Measurements from ENCODE around the gene MEOX2. TPM values are rescaled to one million over a fixed set of nuclear protein-coding genes. Genes with fewer than 3 reads are reported as not detected.

Gene MEOX2
- polyA plus RNA-seq, 1 of the 3 experiments (the other 2 are of a cell fraction), result not detected

- TF ChIP-seq USF2 (IDR thresholded peaks at IDR 0.05; ENCODE audit: borderline replicate concordance, low read depth, low read length) (no peak), POLR2AphosphoS5 (IDR thresholded peaks at IDR 0.05; ENCODE audit: low read depth, low read length) (no peak), EP300 (IDR thresholded peaks at IDR 0.05; ENCODE audit: borderline replicate concordance in 1 of 2, low read depth in 1 of 2, low read length in 1 of 2) (no peak), GATA2 (CRISPR knock-in tag; IDR thresholded peaks at IDR 0.05) (no peak), RCOR1 (IDR thresholded peaks at IDR 0.05; ENCODE audit: low read length) (no peak), CHD2 (IDR thresholded peaks at IDR 0.05; ENCODE audit: low read length, partially characterized antibody) (no peak), ELF1 (IDR thresholded peaks at IDR 0.05) (no peak), MAX (IDR thresholded peaks at IDR 0.05; ENCODE audit: low read depth) (no peak), IRF3 (IDR thresholded peaks at IDR 0.05; ENCODE audit: low read depth, low read length) (no peak), CTCF (IDR thresholded peaks at IDR 0.05) (no peak), SIN3A (IDR thresholded peaks at IDR 0.05; ENCODE audit: borderline replicate concordance, low read depth, low read length) (no peak), GABPA (IDR thresholded peaks at IDR 0.05; ENCODE audit: low read depth) (no peak), EZH2phosphoT487 (IDR thresholded peaks at IDR 0.05; ENCODE audit: borderline replicate concordance, low read depth) (no peak), TCF12 (IDR thresholded peaks at IDR 0.05) (no peak), MEF2A (IDR thresholded peaks at IDR 0.05; ENCODE audit: borderline replicate concordance, low read depth) (no peak), REST (IDR thresholded peaks at IDR 0.05; ENCODE audit: low read depth, low read length) (no peak), TAF1 (IDR thresholded peaks at IDR 0.05; ENCODE audit: borderline replicate concordance, low read depth, low read length) (no peak), ZBTB33 (IDR thresholded peaks at IDR 0.05; ENCODE audit: borderline replicate concordance, low read depth) (no peak), MXI1 (IDR thresholded peaks at IDR 0.05; ENCODE audit: low read depth, low read length) (no peak), JUND (IDR thresholded peaks at IDR 0.05) (no peak)
- DNase-seq, result no peak
- no peaks in the 10 kb centered on the region for H3K9me2 ChIP-seq
- no peaks in the 10 kb centered on the region for H3K9me3 ChIP-seq
- no peak overlapping the region for H3K9ac ChIP-seq
- POLR2A ChIA-PET, result no interaction called here
- no peak overlapping the region for H3K27ac ChIP-seq (ENCODE audit: low read depth in 2 of 2, low read length in 1 of 2)
- no peak overlapping the region for H3K4me3 ChIP-seq (ENCODE audit: low read depth in 2 of 2, low read length in 1 of 2)
- H3K4me2 ChIP-seq, result no peak overlapping the region
- H4K20me1 ChIP-seq (ENCODE audit: insufficient read depth), result no peaks in the 10 kb centered on the region
- 0 out of 2 replicates have a peak, but pooled peaks cover 5% of the 10 kb centered on the region for H3K27me3 ChIP-seq (ENCODE audit: insufficient read depth)
- CTCF ChIA-PET, result interaction anchor here (2.0 kb wide), 1 partner anchor 398 kb away, joined by 8 read pairs; no protein-coding TSS in a partner anchor
- H2AFZ ChIP-seq (ENCODE audit: low read depth), result no peak overlapping the region
- no peaks in the 10 kb centered on the region for H3K79me2 ChIP-seq (ENCODE audit: insufficient read depth)
- H3K4me1 ChIP-seq (ENCODE audit: control insufficient read depth in 1 of 2, insufficient read depth in 2 of 2, low read depth in 1 of 2, low read length in 1 of 2), result no peaks in the 10 kb centered on the region
- no peaks in the 10 kb centered on the region for H3K36me3 ChIP-seq (replicated peaks in 1 of 2; ENCODE audit: control insufficient read depth in 1 of 2, insufficient read depth in 2 of 2, low read length in 1 of 2)
- no peaks in the 10 kb centered on the region for H3F3A ChIP-seq (replicated peaks; ENCODE audit: insufficient read depth)
These were observed 37.4 kb upstream of the MEOX2 start for GRCh38 chr7:15723841-15724240.

All from SK-N-SH (cell line).